Measurements from ENCODE around the gene MIA.
A peak's percentile ranks its signal among the peaks of the same experiment; 100 is the strongest.

MIA gene

GRCh38 chr19:40791996-40792395 lies 16.7 kb downstream of the MIA start:
- H3K4me3 ChIP-seq (replicated peaks; ENCODE audit: low read depth, low read length) = no peak overlapping the region
- DNase-seq (ENCODE audit: extremely low read depth, low read depth) = no peak
- TF ChIP-seq CTCF (IDR thresholded peaks at IDR 0.05; ENCODE audit: low read depth, low read length, missing control alignments) = no peak

- no peak for DNase-seq (ENCODE audit: extremely low read depth, low read depth)
- no peak overlapping the region for H3K4me3 ChIP-seq (replicated peaks; ENCODE audit: low read depth, low read length)
- no peak for TF ChIP-seq CTCF (IDR thresholded peaks at IDR 0.05; ENCODE audit: low read depth, low read length, missing control alignments)
These were observed 22.0 kb downstream of the MIA start for GRCh38 chr19:40797166-40797962.

- H3K4me3 ChIP-seq (replicated peaks; ENCODE audit: low read depth, low read length) = peak overlapping the region; percentile 78
- DNase-seq (ENCODE audit: extremely low read depth, low read depth) = no peak
- TF ChIP-seq CTCF (IDR thresholded peaks at IDR 0.05; ENCODE audit: low read depth, low read length, missing control alignments) = peak; percentile 28
These were observed 22.8 kb downstream of the MIA start for GRCh38 chr19:40797963-40798682.

- peak within 1 kb of the TSS; percentile 78 for H3K4me3 ChIP-seq (replicated peaks; ENCODE audit: low read depth, low read length)
- TF ChIP-seq CTCF (IDR thresholded peaks at IDR 0.05; ENCODE audit: low read depth, low read length, missing control alignments) = no peak
- peak; percentile 95 for DNase-seq (ENCODE audit: extremely low read depth, low read depth)
These were observed 23.6 kb downstream of the MIA start, which contains the start of gene EGLN2 for GRCh38 chr19:40798683-40799557. Gene EGLN2, plus strand, starts transcription at chr19:40799191. Its CDS starts 1,382 bp downstream, at chr19:40800573.

GRCh38 chr19:40799558-40800338 lies 24.4 kb downstream of the MIA start:
- DNase-seq (ENCODE audit: extremely low read depth, low read depth) = no peak

More at GRCh38 chr19:40799558-40800338, 24.4 kb downstream of the MIA start:
- H3K4me3 ChIP-seq (replicated peaks; ENCODE audit: low read depth, low read length) = peak overlapping the region; percentile 78
- TF ChIP-seq CTCF (IDR thresholded peaks at IDR 0.05; ENCODE audit: low read depth, low read length, missing control alignments) = no peak

Data from HFF-Myc (cell line).